K562 (cell line): ENCODE measurements around the gene CABP2. TPM values are rescaled to one million over a fixed set of nuclear protein-coding genes. Genes with fewer than 3 reads are reported as not detected.

Experiments
- ARHGAP35 ChIP-seq: fragments of 450-650 bp; IDR thresholded peaks from 2 replicates; pipeline ENCODE4 v1.6.1; 2018; ENCODE audit not compliant: partially characterized antibody
- CREB5 ChIP-seq: fragments of 250-450 bp; sonication (Bioruptor Pico); IDR thresholded peaks from 2 replicates; pipeline ENCODE4 v1.5.0; 2020; ENCODE audit warnings: mild to moderate bottlenecking
- CTBP1 ChIP-seq: fragments of 450-650 bp; IDR thresholded peaks from 2 replicates; pipeline ENCODE4 v1.6.1; 2016; ENCODE audit warnings: borderline replicate concordance
- CTCFL ChIP-seq: IDR thresholded peaks from 2 replicates; pipeline ENCODE4 v1.6.1; 2011; ENCODE audit warnings: borderline replicate concordance, low read depth, mild to moderate bottlenecking, moderate library complexity, low read length; ENCODE audit not compliant: insufficient read depth, poor library complexity, severe bottlenecking
- PURB ChIP-seq: sonication (generic); formaldehyde crosslinking; IDR thresholded peaks from 2 replicates; pipeline ENCODE4 v1.9.0; 2021; ENCODE audit warnings: low read depth, mild to moderate bottlenecking, missing genetic modification reagents
- RBM34 ChIP-seq: fragments of 200-400 bp; formaldehyde crosslinking; IDR thresholded peaks from 2 replicates; pipeline ENCODE4 v1.6.1; 2018; ENCODE audit warnings: low read length, borderline replicate concordance; ENCODE audit not compliant: insufficient read depth
- SREBF1 ChIP-seq: fragments of 150-350 bp; IDR thresholded peaks from 2 replicates; pipeline ENCODE4 v1.6.1; 2014; ENCODE audit warnings: antibody characterized with exemption, low read depth, low read length, borderline replicate concordance
- USF2 ChIP-seq: sonication (generic); formaldehyde crosslinking; IDR thresholded peaks from 2 replicates; pipeline ENCODE4 v1.5.0; 2020; ENCODE audit warnings: missing genetic modification reagents
- ZNF24 ChIP-seq: fragments of 450-650 bp; IDR thresholded peaks from 2 replicates; pipeline ENCODE4 v1.6.1; 2016
- polyA plus RNA-seq, 8 experiments: library from polyadenylated mRNA; depleted of rRNA in 4 of 8; stranded (reverse) in 5 of 8; unstranded in 3 of 8; fragments of >200 nt; fragmentation: Nextera tagmentation in 2 of 8; fragmentation: Illumina TruSeq in 1 of 8; extraction: Ambion mirVana in 2 of 8; extraction: Trizol in 1 of 8; gene quantifications; 2 replicates each; pipeline versions ENCODE4 v1.2.1 to v1.2.3, GENCODE V29; 2011 to 2014; ENCODE audit warnings: inconsistent platforms in 1 of 8, missing spikeins in 1 of 8
- total RNA-seq, 7 experiments: library from RNA; depleted of rRNA in 6 of 7; stranded (reverse); fragments of >200 nt in 6 of 7; fragmentation: Illumina TruSeq in 2 of 7; extraction: Trizol in 2 of 7; gene quantifications; 2 replicates each; pipeline versions ENCODE4 v1.2.1 to v1.2.3, GENCODE V29; 2011 to 2021; ENCODE audit warnings: low replicate concordance in 1 of 7
- TF ChIP-seq, protein P1 (sequence below): fragments of 450-650 bp; IDR thresholded peaks from 2 replicates; pipeline ENCODE4 v1.6.1; 2016; ENCODE audit warnings: mild to moderate bottlenecking, moderate library complexity

Gene CABP2
- total and polyA plus RNA-seq, 9 of the 15 experiments (the other 6 are each of a cell fraction or from before 2014, with no cell fraction given) = not detected

DNA sequence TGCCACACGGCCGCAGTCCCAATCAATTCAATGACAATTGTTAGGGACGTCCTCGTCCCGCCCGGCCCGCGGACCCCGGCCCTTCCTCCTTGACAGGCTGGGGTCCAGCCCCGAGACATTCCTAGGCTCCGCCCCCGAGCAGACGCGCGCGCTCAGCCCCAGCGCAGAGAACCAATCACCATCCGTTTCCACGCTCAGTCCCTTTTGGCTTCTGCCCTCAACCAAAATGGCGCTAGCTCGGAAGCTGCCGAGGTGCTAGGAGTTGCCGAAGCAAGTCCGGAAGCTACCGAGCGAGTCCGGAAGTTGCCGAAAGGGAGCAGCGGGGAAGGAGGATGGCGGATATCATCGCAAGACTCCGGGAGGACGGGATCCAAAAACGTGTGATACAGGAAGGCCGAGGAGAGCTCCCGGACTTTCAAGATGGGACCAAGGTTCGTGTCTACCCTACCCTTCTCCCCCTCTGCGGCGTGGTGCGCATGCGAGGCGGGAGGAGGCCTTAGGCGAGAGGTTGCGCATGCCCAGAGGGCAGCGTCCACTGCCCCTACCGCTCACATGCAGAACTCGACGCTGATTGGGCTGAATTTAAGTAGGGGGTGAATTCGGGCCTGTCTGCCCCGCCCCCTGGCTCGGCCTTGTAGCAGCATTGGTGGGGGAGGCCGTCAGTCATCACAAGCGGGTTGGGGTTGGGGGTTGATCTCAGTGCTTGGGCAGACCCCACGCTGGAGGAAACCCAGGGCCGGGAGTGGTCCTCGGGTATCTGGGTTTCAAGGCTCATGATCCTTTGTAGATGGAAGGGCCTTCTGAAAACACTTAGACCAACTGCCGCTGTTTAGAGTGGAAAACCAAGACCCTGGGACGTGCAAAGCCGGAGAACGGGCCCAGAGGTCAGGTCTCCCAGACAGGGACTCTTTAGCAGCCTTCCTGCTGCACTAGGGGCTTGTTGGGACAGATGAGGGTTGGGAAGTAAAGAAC, 40.1 kb downstream of the CABP2 start, which contains the start of gene AIP (continued):
- TF ChIP-seq CTCFL (no peak), PURB (CRISPR knock-in tag) (no peak), CTBP1 (peak; percentile 65; the same call in 1 of the 2 replicates), ZNF24 (no peak), ARHGAP35 (no peak), USF2 (no peak), CREB5 (CRISPR knock-in tag) (no peak), SREBF1 (no peak), RBM34 (no peak)
- TF ChIP-seq, protein P1, sequence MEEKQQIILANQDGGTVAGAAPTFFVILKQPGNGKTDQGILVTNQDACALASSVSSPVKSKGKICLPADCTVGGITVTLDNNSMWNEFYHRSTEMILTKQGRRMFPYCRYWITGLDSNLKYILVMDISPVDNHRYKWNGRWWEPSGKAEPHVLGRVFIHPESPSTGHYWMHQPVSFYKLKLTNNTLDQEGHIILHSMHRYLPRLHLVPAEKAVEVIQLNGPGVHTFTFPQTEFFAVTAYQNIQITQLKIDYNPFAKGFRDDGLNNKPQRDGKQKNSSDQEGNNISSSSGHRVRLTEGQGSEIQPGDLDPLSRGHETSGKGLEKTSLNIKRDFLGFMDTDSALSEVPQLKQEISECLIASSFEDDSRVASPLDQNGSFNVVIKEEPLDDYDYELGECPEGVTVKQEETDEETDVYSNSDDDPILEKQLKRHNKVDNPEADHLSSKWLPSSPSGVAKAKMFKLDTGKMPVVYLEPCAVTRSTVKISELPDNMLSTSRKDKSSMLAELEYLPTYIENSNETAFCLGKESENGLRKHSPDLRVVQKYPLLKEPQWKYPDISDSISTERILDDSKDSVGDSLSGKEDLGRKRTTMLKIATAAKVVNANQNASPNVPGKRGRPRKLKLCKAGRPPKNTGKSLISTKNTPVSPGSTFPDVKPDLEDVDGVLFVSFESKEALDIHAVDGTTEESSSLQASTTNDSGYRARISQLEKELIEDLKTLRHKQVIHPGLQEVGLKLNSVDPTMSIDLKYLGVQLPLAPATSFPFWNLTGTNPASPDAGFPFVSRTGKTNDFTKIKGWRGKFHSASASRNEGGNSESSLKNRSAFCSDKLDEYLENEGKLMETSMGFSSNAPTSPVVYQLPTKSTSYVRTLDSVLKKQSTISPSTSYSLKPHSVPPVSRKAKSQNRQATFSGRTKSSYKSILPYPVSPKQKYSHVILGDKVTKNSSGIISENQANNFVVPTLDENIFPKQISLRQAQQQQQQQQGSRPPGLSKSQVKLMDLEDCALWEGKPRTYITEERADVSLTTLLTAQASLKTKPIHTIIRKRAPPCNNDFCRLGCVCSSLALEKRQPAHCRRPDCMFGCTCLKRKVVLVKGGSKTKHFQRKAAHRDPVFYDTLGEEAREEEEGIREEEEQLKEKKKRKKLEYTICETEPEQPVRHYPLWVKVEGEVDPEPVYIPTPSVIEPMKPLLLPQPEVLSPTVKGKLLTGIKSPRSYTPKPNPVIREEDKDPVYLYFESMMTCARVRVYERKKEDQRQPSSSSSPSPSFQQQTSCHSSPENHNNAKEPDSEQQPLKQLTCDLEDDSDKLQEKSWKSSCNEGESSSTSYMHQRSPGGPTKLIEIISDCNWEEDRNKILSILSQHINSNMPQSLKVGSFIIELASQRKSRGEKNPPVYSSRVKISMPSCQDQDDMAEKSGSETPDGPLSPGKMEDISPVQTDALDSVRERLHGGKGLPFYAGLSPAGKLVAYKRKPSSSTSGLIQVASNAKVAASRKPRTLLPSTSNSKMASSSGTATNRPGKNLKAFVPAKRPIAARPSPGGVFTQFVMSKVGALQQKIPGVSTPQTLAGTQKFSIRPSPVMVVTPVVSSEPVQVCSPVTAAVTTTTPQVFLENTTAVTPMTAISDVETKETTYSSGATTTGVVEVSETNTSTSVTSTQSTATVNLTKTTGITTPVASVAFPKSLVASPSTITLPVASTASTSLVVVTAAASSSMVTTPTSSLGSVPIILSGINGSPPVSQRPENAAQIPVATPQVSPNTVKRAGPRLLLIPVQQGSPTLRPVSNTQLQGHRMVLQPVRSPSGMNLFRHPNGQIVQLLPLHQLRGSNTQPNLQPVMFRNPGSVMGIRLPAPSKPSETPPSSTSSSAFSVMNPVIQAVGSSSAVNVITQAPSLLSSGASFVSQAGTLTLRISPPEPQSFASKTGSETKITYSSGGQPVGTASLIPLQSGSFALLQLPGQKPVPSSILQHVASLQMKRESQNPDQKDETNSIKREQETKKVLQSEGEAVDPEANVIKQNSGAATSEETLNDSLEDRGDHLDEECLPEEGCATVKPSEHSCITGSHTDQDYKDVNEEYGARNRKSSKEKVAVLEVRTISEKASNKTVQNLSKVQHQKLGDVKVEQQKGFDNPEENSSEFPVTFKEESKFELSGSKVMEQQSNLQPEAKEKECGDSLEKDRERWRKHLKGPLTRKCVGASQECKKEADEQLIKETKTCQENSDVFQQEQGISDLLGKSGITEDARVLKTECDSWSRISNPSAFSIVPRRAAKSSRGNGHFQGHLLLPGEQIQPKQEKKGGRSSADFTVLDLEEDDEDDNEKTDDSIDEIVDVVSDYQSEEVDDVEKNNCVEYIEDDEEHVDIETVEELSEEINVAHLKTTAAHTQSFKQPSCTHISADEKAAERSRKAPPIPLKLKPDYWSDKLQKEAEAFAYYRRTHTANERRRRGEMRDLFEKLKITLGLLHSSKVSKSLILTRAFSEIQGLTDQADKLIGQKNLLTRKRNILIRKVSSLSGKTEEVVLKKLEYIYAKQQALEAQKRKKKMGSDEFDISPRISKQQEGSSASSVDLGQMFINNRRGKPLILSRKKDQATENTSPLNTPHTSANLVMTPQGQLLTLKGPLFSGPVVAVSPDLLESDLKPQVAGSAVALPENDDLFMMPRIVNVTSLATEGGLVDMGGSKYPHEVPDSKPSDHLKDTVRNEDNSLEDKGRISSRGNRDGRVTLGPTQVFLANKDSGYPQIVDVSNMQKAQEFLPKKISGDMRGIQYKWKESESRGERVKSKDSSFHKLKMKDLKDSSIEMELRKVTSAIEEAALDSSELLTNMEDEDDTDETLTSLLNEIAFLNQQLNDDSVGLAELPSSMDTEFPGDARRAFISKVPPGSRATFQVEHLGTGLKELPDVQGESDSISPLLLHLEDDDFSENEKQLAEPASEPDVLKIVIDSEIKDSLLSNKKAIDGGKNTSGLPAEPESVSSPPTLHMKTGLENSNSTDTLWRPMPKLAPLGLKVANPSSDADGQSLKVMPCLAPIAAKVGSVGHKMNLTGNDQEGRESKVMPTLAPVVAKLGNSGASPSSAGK = peak; percentile 100
